ENCODE measurements around the gene CENPS.

- TF ChIP-seq EZH2 (IDR thresholded peaks at IDR 0.05) (no peak), POLR2AphosphoS5 (IDR thresholded peaks at IDR 0.05; ENCODE audit: borderline replicate concordance, low read depth, low read length) (no peak), FOXP2 (optimal IDR thresholded peaks at IDR 0.05; ENCODE audit: control extremely low read depth, extremely low read length, insufficient read depth) (no peak)
Observed at GRCh38 chr1:10424651-10425050, 5.6 kb upstream of the CENPS start.

Measured in SK-N-MC (cell line).